CD4-positive, alpha-beta T cell (primary cell): Measurements from ENCODE around the gene MAP2K7. TPM values are rescaled to one million over a fixed set of nuclear protein-coding genes. Genes with fewer than 3 reads are reported as not detected.

Experiments used
- ATAC-seq: fragments of 200-7000 bp; cut with Tn5 transposase; one replicate; pipeline ENCODE4 v1.10.0; 2022; ENCODE audit warnings: mild to moderate bottlenecking; ENCODE audit not compliant: poor library complexity
- CTCF ChIA-PET: fragments of 350-600 bp; sonication (Branson Sonifier 250); formaldehyde crosslinking; loops from one replicate; lab custom pipeline; 2021; ENCODE audit warnings: antibody characterized with exemption, inconsistent platforms; lab: Charles Lee
- POLR2A ChIA-PET: fragments of 350-600 bp; sonication (Branson Sonifier 250); formaldehyde crosslinking; loops from one replicate; lab custom pipeline; 2021; ENCODE audit warnings: antibody characterized with exemption, inconsistent platforms; lab: Charles Lee
- DNase-seq, 14 experiments: peaks; one replicate each; pipeline ENCODE4 v3.0.0-alpha.2; 2013 to 2020; ENCODE audit warnings: mixed read lengths in 2 of 14
- H3K27ac ChIP-seq, 2 donors: one replicate each; pipeline versions ENCODE4 v1.5.1 to v1.7.0; 2013; ENCODE audit warnings: low read length in 2 of 2, low read depth in 1 of 2, mild to moderate bottlenecking in 1 of 2
- H3K27me3 ChIP-seq, 2 experiments: 1 replicate in 1 of 2; 2 replicates in 1 of 2; pipeline versions ENCODE4 v1.6.1 to v1.7.0; 2013; ENCODE audit warnings: low read length in 2 of 2, control low read depth in 1 of 2, mild to moderate bottlenecking in 1 of 2, moderate library complexity in 1 of 2; ENCODE audit not compliant: insufficient read depth in 2 of 2, control insufficient read depth in 1 of 2
- H3K36me3 ChIP-seq: one replicate; pipeline ENCODE4 v1.6.1; 2013; ENCODE audit warnings: low read length, control low read depth; ENCODE audit not compliant: insufficient read depth
- H3K4me1 ChIP-seq: one replicate; pipeline ENCODE4 v1.6.1; 2013; ENCODE audit warnings: low read length, control low read depth; ENCODE audit not compliant: insufficient read depth
- H3K4me3 ChIP-seq: one replicate; pipeline ENCODE4 v1.5.1; 2013; ENCODE audit warnings: mild to moderate bottlenecking, low read length, moderate library complexity
- H3K9me3 ChIP-seq, 2 experiments: 1 replicate in 1 of 2; 2 replicates in 1 of 2; pipeline versions ENCODE4 v1.6.1 to v1.7.0; 2013; ENCODE audit warnings: low read length in 2 of 2, mild to moderate bottlenecking in 2 of 2, control low read depth in 1 of 2, moderate library complexity in 1 of 2; ENCODE audit not compliant: control insufficient read depth in 1 of 2, insufficient read depth in 1 of 2
- H3K27ac Mint-ChIP-seq: one replicate; pipeline ENCODE4 v1.8.0; 2020; ENCODE audit warnings: mixed read lengths
- H3K27me3 Mint-ChIP-seq: one replicate; pipeline ENCODE4 v1.8.0; 2021; ENCODE audit warnings: mixed read lengths
- H3K36me3 Mint-ChIP-seq: one replicate; pipeline ENCODE4 v1.8.0; 2021; ENCODE audit warnings: low read depth, mixed read lengths
- H3K4me1 Mint-ChIP-seq: one replicate; pipeline ENCODE4 v1.8.0; 2021; ENCODE audit warnings: low read depth, mixed read lengths
- H3K4me3 Mint-ChIP-seq: one replicate; pipeline ENCODE4 v1.8.0; 2020; ENCODE audit warnings: mild to moderate bottlenecking, mixed read lengths
- H3K9me3 Mint-ChIP-seq: one replicate; pipeline ENCODE4 v1.8.0; 2020; ENCODE audit warnings: mixed read lengths
- intact Hi-C, 2 experiments: fragments of 100-400 bp; cut with DNase I in 1 of 2; cut with micrococcal nuclease in 1 of 2; formaldehyde crosslinking; loops; one replicate each; pipeline versions ENCODE4 v1.15.1 to v1.9.0; 2023 to 2025; cut with DNase I, micrococcal nuclease
- total RNA-seq, 174 experiments: library from RNA in 2 of 174; stranded (reverse) in 2 of 174; gene quantifications; one replicate each; pipeline ENCODE4 v1.2.3 and lab custom pipeline; 2021 to 2026
- TF ChIP-seq, protein P1 (sequence below): fragments of 200-600 bp; IDR thresholded peaks from one replicate; pipeline ENCODE4 v1.8.0; 2022; ENCODE audit warnings: antibody characterized with exemption, mild to moderate bottlenecking

The MAP2K7 gene
- total RNA-seq, 2 experiments from 2014 or later, result 81.7 to 82.3 TPM

DNA sequence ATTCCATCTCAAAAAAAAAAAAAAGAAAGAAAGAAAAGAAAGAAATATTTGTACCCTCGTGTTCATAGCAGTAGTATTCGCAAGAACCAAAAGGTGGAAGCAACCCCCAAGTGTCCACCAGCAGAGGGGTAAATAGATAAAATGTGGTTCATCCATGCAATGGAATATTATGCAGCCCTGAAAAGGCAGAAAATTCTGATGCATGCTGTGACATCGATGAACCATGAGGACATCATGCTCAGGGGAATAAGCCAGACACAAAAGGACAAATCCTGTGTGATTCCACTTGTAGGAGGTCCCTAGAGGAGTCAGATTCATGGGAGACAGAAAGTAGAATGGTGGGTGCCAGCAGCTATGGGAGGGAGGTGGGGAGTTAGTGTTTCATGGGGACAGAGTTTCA, 21.8 kb upstream of the MAP2K7 start:
- no peaks in the 10 kb centered on the region for H3K9me3 Mint-ChIP-seq
- no peak overlapping the region for H3K4me3 Mint-ChIP-seq
- no peaks in the 10 kb centered on the region for H3K27me3 ChIP-seq
- H3K4me1 Mint-ChIP-seq, result no peaks in the 10 kb centered on the region
- intact Hi-C loops, result no loop called here
- H3K27me3 Mint-ChIP-seq, result no peaks in the 10 kb centered on the region
- H3K36me3 Mint-ChIP-seq, result no peaks in the 10 kb centered on the region
- no peak overlapping the region for H3K27ac ChIP-seq
- no peak overlapping the region for H3K4me3 ChIP-seq
- no peaks in the 10 kb centered on the region for H3K36me3 ChIP-seq
- no peaks in the 10 kb centered on the region for H3K4me1 ChIP-seq
- ChIA-PET CTCF (interaction anchor here (2.3 kb wide), 1 partner anchor 13 kb away, joined by 6 read pairs; no protein-coding TSS in a partner anchor), POLR2A (interaction anchor here (0.7 kb wide), 1 partner anchor 77 kb away, joined by 7 read pairs; no protein-coding TSS in a partner anchor)
- H3K9me3 ChIP-seq, result no peaks in the 10 kb centered on the region
- DNase-seq, result no peak
- H3K27ac Mint-ChIP-seq, result no peak overlapping the region
- TF ChIP-seq, protein P1, sequence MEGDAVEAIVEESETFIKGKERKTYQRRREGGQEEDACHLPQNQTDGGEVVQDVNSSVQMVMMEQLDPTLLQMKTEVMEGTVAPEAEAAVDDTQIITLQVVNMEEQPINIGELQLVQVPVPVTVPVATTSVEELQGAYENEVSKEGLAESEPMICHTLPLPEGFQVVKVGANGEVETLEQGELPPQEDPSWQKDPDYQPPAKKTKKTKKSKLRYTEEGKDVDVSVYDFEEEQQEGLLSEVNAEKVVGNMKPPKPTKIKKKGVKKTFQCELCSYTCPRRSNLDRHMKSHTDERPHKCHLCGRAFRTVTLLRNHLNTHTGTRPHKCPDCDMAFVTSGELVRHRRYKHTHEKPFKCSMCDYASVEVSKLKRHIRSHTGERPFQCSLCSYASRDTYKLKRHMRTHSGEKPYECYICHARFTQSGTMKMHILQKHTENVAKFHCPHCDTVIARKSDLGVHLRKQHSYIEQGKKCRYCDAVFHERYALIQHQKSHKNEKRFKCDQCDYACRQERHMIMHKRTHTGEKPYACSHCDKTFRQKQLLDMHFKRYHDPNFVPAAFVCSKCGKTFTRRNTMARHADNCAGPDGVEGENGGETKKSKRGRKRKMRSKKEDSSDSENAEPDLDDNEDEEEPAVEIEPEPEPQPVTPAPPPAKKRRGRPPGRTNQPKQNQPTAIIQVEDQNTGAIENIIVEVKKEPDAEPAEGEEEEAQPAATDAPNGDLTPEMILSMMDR, result no peak
- no peak for ATAC-seq

DNA sequence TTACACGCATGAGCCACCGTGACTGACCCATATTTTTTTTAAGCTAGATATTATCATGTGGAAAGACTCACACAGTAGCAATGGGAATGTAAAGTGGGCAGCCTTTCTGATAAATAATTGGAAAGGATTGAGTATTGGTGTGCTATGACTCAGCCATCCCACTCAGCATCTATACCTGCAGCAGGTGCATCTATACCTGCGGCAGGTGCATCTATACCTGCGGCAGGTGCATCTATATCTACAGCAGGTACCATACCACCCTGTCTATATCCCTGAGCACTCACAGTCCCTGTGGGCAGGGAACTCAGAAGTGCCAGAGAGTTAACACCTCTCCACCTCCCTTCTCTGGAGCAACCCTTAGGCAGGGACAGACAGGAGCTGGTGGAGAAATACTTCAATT, 20.6 kb upstream of the MAP2K7 start:
- intact Hi-C loops, result no loop called here
- Histone ChIP-seq H3K27me3 (peaks cover 7 to 9% of the 10 kb centered on the region in 2 experiments), H3K36me3 (no peaks in the 10 kb centered on the region), H3K9me3 (no peaks in the 10 kb centered on the region), H3K27ac (no peak overlapping the region), H3K4me3 (no peak overlapping the region), H3K4me1 (peaks cover 2% of the 10 kb centered on the region)
- H3K27me3 Mint-ChIP-seq, result peaks cover 4% of the 10 kb centered on the region
- ChIA-PET POLR2A (no interaction called here), CTCF (no interaction called here)
- no peak overlapping the region for H3K27ac Mint-ChIP-seq
- H3K4me1 Mint-ChIP-seq, result no peaks in the 10 kb centered on the region
- H3K9me3 Mint-ChIP-seq, result no peaks in the 10 kb centered on the region
- DNase-seq, result no peak
- TF ChIP-seq, protein P1, result no peak
- ATAC-seq, result no peak
- H3K36me3 Mint-ChIP-seq, result no peaks in the 10 kb centered on the region
- no peak overlapping the region for H3K4me3 Mint-ChIP-seq

DNA sequence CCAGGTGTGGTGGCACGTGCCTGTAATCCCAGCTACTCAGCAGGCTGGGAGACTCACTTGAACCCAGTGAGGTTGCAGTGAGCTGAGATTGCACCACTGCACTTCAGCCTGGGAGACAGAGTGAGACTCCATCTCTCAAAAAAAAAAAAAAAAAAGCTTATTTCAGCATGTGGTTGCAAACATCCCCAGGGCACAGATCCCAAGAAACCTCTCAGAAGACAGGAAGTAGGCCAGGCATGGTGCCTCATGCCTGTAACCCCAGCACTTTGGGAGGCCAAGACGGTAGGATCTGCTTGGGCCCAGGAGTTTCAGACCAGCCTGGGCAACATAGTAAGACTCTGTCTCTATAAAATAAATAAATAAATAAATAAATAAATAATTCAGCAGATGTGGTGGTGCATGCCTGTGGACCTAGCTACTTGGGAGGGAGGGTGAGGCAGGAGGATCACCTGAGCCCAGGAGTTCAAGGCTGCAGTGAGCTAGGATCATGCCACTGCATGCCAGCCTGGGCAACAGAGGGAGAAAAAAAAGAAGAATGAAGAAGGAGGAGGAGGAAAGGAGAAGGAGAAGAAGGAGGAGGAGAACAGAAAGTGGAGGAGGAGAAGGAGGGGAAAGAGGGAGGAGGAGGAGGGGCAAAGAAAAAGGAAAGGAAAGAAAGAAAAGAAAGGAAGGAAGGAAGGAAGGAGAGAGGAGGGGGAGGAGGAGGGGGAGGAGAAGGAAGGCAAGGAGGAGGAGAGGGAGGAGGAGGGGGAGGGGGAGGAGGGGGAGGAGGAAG, 19.7 kb upstream of the MAP2K7 start:
- H3K36me3 Mint-ChIP-seq, result no peaks in the 10 kb centered on the region
- ATAC-seq (no peak), DNase-seq (no peak)
- POLR2A ChIA-PET, result no interaction called here
- peaks cover 8% of the 10 kb centered on the region for H3K27me3 Mint-ChIP-seq
- Histone ChIP-seq H3K27ac (no peak overlapping the region), H3K4me3 (no peak overlapping the region), H3K36me3 (no peaks in the 10 kb centered on the region), H3K4me1 (peaks cover 9% of the 10 kb centered on the region), H3K9me3 (peaks cover 0 to 4% of the 10 kb centered on the region in 2 experiments), H3K27me3 (peaks cover 14 to 16% of the 10 kb centered on the region in 2 experiments)
- TF ChIP-seq, protein P1, result no peak
- no peaks in the 10 kb centered on the region for H3K9me3 Mint-ChIP-seq
- CTCF ChIA-PET, result no interaction called here
- H3K4me3 Mint-ChIP-seq, result no peak overlapping the region
- no peaks in the 10 kb centered on the region for H3K4me1 Mint-ChIP-seq
- no peak overlapping the region for H3K27ac Mint-ChIP-seq
- intact Hi-C loops, result no loop called here
